K562 (cell line): ENCODE results near the gene CACNA2D2. TPM values are rescaled to one million over a fixed set of nuclear protein-coding genes. Genes with fewer than 3 reads are reported as not detected.

ENCODE experiments used
- GTF2A2 ChIP-seq: IDR thresholded peaks from 2 replicates; pipeline ENCODE4 v1.6.1; 2016; ENCODE audit warnings: mild to moderate bottlenecking, missing genetic modification characterization, missing compliant biosample characterization
- MAFG ChIP-seq: fragments of 450-650 bp; conservative IDR thresholded peaks from 2 replicates; pipeline ENCODE4 v1.6.1; 2016; ENCODE audit warnings: missing genetic modification characterization, missing compliant biosample characterization
- NR2C2 ChIP-seq, 2 experiments: fragments of 200-800 bp in 1 of 2; sonication (Bioruptor generic) in 1 of 2; sonication (generic) in 1 of 2; formaldehyde crosslinking in 1 of 2; IDR thresholded peaks; 2 replicates each; pipeline versions ENCODE4 v1.6.1 to v1.8.0; 2016 to 2022; ENCODE audit warnings: mild to moderate bottlenecking in 1 of 2, missing compliant biosample characterization in 1 of 2, missing genetic modification characterization in 1 of 2, missing genetic modification reagents in 1 of 2
- ZNF253 ChIP-seq: fragments of 250-450 bp; sonication (Bioruptor Pico); conservative IDR thresholded peaks from 2 replicates; pipeline ENCODE4 v1.6.1; 2021; ENCODE audit warnings: mild to moderate bottlenecking
- polyA plus RNA-seq, 8 experiments: library from polyadenylated mRNA; depleted of rRNA in 4 of 8; stranded (reverse) in 5 of 8; unstranded in 3 of 8; fragments of >200 nt; fragmentation: Nextera tagmentation in 2 of 8; fragmentation: Illumina TruSeq in 1 of 8; extraction: Ambion mirVana in 2 of 8; extraction: Trizol in 1 of 8; gene quantifications; 2 replicates each; pipeline versions ENCODE4 v1.2.1 to v1.2.3, GENCODE V29; 2011 to 2014; ENCODE audit warnings: inconsistent platforms in 1 of 8, missing spikeins in 1 of 8
- total RNA-seq, 7 experiments: library from RNA; depleted of rRNA in 6 of 7; stranded (reverse); fragments of >200 nt in 6 of 7; fragmentation: Illumina TruSeq in 2 of 7; extraction: Trizol in 2 of 7; gene quantifications; 2 replicates each; pipeline versions ENCODE4 v1.2.1 to v1.2.3, GENCODE V29; 2011 to 2021; ENCODE audit warnings: low replicate concordance in 1 of 7
- TF ChIP-seq, protein P1 (sequence below): fragments of 450-650 bp; IDR thresholded peaks from one replicate; pipeline ENCODE4 v1.6.1; 2018; ENCODE audit warnings: mild to moderate bottlenecking, moderate library complexity; ENCODE audit not compliant: partially characterized antibody
- TF ChIP-seq, protein P2 (sequence below): sonication (generic); formaldehyde crosslinking; IDR thresholded peaks from 2 replicates; pipeline ENCODE4 v1.8.1; 2023; ENCODE audit warnings: missing genetic modification reagents, mild to moderate bottlenecking, borderline replicate concordance

Gene CACNA2D2
- total and polyA plus RNA-seq, 9 of the 15 experiments (the other 6 are each of a cell fraction or from before 2014, with no cell fraction given) = 0.11 to 0.58 (median 0.36) TPM; not detected in 2

DNA sequence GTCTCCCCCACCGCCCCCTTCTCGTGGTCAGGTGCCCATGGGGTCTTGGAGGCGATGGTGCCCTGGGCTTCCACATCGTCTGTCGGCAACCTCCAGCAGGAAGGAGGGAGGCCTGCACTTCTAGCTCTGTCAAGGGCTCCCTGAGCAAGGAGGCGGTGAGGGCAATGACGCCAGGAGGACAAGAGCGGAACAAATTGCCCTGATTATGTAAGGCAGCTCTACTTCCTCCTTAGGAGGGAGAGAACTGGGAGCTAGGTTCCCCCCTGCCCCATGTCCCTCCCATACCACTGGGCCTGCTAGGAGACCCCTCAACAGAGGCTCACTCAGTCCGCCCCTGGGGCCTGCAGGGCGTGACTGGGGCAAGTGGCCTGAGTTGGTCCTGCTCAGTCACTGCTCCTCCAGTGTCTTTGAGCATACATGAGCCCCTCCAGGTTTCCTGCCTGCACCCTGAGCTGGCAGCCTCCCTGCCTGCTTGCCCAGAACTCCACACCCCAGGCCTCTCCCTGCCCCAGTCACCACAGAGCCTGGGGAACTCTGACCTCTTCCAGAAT is 56.1 kb downstream of the CACNA2D2 start (continued):
- TF ChIP-seq, protein P1, sequence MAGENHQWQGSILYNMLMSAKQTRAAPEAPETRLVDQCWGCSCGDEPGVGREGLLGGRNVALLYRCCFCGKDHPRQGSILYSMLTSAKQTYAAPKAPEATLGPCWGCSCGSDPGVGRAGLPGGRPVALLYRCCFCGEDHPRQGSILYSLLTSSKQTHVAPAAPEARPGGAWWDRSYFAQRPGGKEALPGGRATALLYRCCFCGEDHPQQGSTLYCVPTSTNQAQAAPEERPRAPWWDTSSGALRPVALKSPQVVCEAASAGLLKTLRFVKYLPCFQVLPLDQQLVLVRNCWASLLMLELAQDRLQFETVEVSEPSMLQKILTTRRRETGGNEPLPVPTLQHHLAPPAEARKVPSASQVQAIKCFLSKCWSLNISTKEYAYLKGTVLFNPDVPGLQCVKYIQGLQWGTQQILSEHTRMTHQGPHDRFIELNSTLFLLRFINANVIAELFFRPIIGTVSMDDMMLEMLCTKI = no peak
- TF ChIP-seq GTF2A2 (tag) = no peak
- TF ChIP-seq ZNF253 = no peak
- no peak for TF ChIP-seq NR2C2 (CRISPR knock-in tag; IDR thresholded peaks at IDR 0.05)
- no peak for TF ChIP-seq NR2C2 (tag; IDR thresholded peaks at IDR 0.05)
- TF ChIP-seq MAFG (tag) = no peak
- TF ChIP-seq, protein P2, sequence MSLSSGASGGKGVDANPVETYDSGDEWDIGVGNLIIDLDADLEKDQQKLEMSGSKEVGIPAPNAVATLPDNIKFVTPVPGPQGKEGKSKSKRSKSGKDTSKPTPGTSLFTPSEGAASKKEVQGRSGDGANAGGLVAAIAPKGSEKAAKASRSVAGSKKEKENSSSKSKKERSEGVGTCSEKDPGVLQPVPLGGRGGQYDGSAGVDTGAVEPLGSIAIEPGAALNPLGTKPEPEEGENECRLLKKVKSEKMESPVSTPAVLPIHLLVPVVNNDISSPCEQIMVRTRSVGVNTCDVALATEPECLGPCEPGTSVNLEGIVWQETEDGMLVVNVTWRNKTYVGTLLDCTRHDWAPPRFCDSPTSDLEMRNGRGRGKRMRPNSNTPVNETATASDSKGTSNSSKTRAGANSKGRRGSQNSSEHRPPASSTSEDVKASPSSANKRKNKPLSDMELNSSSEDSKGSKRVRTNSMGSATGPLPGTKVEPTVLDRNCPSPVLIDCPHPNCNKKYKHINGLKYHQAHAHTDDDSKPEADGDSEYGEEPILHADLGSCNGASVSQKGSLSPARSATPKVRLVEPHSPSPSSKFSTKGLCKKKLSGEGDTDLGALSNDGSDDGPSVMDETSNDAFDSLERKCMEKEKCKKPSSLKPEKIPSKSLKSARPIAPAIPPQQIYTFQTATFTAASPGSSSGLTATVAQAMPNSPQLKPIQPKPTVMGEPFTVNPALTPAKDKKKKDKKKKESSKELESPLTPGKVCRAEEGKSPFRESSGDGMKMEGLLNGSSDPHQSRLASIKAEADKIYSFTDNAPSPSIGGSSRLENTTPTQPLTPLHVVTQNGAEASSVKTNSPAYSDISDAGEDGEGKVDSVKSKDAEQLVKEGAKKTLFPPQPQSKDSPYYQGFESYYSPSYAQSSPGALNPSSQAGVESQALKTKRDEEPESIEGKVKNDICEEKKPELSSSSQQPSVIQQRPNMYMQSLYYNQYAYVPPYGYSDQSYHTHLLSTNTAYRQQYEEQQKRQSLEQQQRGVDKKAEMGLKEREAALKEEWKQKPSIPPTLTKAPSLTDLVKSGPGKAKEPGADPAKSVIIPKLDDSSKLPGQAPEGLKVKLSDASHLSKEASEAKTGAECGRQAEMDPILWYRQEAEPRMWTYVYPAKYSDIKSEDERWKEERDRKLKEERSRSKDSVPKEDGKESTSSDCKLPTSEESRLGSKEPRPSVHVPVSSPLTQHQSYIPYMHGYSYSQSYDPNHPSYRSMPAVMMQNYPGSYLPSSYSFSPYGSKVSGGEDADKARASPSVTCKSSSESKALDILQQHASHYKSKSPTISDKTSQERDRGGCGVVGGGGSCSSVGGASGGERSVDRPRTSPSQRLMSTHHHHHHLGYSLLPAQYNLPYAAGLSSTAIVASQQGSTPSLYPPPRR (CRISPR knock-in tag) = no peak
